Subcutaneous abdominal adipose tissue (tissue), 5 donors: ENCODE measurements around the gene SELP.

Source experiments
- H3K27ac ChIP-seq: one replicate; pipeline ENCODE4 v1.7.0; 2013; ENCODE audit warnings: low read depth, mild to moderate bottlenecking, inconsistent platforms, low read length, moderate library complexity
- H3K27me3 ChIP-seq, 5 donors: one replicate each; pipeline ENCODE4 v1.7.0; 2013; ENCODE audit warnings: low read length in 5 of 5, inconsistent platforms in 1 of 5; ENCODE audit not compliant: control insufficient read depth in 5 of 5, insufficient read depth in 4 of 5
- H3K36me3 ChIP-seq, 5 donors: one replicate each; pipeline ENCODE4 v1.7.0; 2013; ENCODE audit warnings: low read length in 5 of 5; ENCODE audit not compliant: control insufficient read depth in 5 of 5, insufficient read depth in 5 of 5
- H3K4me1 ChIP-seq, 5 donors: one replicate each; pipeline ENCODE4 v1.7.0; 2013; ENCODE audit warnings: low read length in 5 of 5, mild to moderate bottlenecking in 3 of 5, moderate library complexity in 1 of 5; ENCODE audit not compliant: control insufficient read depth in 5 of 5, insufficient read depth in 5 of 5
- H3K4me3 ChIP-seq, 5 donors: one replicate each; pipeline ENCODE4 v1.7.0; 2013; ENCODE audit warnings: low read length in 5 of 5, low read depth in 1 of 5
- H3K9ac ChIP-seq, 5 donors: one replicate each; pipeline ENCODE4 v1.7.0; 2013; ENCODE audit warnings: low read length in 5 of 5, mild to moderate bottlenecking in 4 of 5, moderate library complexity in 3 of 5
- H3K9me3 ChIP-seq, 5 donors: one replicate each; pipeline ENCODE4 v1.7.0; 2013; ENCODE audit warnings: low read length in 5 of 5; ENCODE audit not compliant: control insufficient read depth in 5 of 5
- donor health status: healthy.
- donor health status: healthy.
- donor health status: healthy.
- donor health status: healthy.
- donor health status: healthy.

SELP gene

DNA sequence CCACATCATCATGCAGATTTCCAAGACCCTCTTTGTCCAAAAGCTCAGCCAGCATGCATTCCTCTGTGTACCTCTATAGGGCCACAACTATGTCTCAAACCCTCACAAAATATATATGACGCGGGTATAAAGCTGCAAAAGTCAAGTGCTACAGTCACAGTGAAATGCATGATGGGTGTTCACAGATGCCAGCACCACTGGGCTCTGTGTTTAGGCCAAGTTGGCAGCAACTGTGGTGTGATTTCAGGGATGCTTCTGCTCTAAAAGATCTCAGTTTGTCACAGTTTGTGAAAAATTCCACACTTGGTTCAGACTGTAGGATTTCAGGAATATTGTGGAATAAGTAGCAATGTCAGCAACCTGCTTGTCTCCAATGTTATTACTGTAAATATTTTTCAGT is 23.9 kb upstream of the SELP start:
- Histone ChIP-seq H3K4me1 (no peaks in the 10 kb centered on the region), H3K27me3 (peaks cover 0 to 4% (median 0%) of the 10 kb centered on the region in 5 donors)

DNA sequence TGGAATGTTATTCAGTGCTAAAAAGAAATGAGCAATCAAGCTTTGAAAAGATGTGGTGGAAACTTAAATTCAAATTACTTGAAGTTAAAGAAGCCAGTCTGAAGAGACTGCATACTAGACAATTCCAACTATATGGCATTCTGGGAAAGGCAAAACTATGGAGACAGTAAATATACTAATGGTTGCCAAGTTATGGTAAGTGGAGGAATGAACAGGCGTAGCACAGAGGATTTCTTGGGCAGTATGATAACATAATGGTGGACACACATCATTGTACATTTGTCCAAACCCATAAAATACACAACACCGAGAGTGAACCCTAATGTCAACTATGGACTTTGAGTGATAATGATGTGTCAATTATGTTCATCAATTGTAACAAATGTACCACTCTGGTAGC is 21.1 kb upstream of the SELP start:
- H3K27ac ChIP-seq: no peak overlapping the region
- H3K36me3 ChIP-seq: no peaks in the 10 kb centered on the region
- no peaks in the 10 kb centered on the region for H3K4me1 ChIP-seq
- H3K9me3 ChIP-seq: no peaks in the 10 kb centered on the region
- H3K9ac ChIP-seq: no peak overlapping the region
- no peak overlapping the region for H3K4me3 ChIP-seq
- H3K27me3 ChIP-seq: no peaks in the 10 kb centered on the region

More for the DNA sequence above, 23.9 kb upstream of the SELP start:
- Histone ChIP-seq H3K9me3 (no peaks in the 10 kb centered on the region), H3K9ac (no peak overlapping the region), H3K36me3 (no peaks in the 10 kb centered on the region), H3K27ac (no peak overlapping the region), H3K4me3 (no peak overlapping the region)

DNA sequence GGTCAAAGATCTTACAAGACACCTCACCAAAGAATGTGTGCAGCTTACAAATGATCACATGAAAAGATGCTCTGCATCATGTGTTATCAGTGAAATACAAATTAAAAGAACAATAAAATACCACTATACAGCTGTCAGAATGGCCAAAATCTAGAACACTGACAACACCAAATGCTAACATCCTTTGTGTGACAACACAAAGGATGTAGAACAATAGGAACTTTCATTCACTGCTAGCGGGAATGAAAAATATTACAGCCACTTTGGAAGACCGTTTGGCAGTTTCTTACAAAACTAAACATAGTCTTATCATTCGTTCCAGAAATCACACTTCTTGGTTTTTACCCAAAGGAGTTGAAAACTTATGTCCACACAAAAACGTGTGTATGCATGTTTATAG is 20.6 kb upstream of the SELP start:
- Histone ChIP-seq H3K27me3 (peaks cover 0 to under 1% (median 0%) of the 10 kb centered on the region in 5 donors), H3K4me1 (no peaks in the 10 kb centered on the region), H3K27ac (no peak overlapping the region), H3K36me3 (no peaks in the 10 kb centered on the region), H3K9ac (no peak overlapping the region), H3K9me3 (no peaks in the 10 kb centered on the region), H3K4me3 (no peak overlapping the region)

DNA sequence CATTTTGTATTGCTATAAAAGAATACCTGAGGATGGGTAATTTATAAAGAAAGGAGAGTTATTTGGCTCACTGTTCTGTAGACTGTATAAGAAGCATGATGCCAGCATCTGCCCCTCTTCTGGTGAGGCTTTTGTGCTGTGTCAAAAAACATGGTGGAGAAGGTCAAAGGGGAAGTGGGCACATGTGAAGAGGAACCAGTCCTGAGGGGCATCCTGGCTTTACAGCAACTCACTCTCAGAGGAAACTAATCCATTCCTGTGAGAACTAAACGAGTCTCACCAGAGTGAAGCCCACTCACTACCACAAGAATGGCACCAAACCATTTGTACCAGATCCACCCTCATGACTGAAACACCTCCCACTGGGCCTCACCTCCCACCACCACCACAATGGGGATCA is 18.8 kb upstream of the SELP start:
- Histone ChIP-seq H3K36me3 (no peaks in the 10 kb centered on the region), H3K4me3 (no peak overlapping the region), H3K9ac (no peak overlapping the region), H3K4me1 (no peaks in the 10 kb centered on the region), H3K9me3 (no peaks in the 10 kb centered on the region), H3K27ac (no peak overlapping the region), H3K27me3 (peaks cover 0 to 4% (median 0%) of the 10 kb centered on the region in 5 donors)

DNA sequence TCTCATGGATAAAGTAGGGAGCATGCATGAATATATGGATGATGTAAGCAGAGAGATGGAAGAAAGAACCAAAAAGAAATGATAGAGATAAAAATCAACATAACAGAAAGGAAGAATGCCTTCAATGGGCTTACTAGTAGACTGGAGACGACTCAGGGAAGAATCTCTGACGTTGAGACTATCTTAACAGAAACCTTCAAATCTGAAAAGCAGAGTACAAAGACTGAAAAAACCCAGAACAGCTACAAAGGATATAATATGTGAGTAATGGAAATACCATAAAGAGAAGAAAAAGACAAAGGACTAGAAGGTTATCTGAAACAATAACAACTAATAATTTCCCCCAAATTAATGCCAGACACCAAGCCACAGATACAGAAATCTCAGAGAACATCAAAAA is 18.3 kb upstream of the SELP start:
- peaks cover 0 to 4% (median 0%) of the 10 kb centered on the region in 5 donors for H3K27me3 ChIP-seq
- no peak overlapping the region for H3K4me3 ChIP-seq
- no peak overlapping the region for H3K9ac ChIP-seq
- no peaks in the 10 kb centered on the region for H3K4me1 ChIP-seq
- no peak overlapping the region for H3K27ac ChIP-seq
- no peaks in the 10 kb centered on the region for H3K9me3 ChIP-seq
- H3K36me3 ChIP-seq: no peaks in the 10 kb centered on the region

DNA sequence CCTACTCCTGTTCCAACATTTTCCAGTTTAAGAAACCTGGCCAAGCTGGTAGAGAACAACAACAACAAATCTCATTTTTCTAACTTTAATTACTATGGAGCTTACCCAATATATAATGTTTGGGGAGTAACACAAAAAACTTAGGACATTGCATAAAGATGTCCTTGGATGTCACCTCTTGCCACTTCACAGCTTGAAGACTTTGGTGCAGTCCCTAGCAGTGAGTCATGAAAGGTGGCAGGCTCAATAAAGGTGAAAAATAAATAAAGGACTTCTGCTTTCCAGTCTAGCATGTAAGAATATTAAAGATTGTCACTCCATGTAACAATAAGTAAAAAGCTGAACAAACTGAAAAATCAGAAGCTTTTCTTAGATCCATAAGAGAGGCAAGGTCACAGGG is 17.6 kb upstream of the SELP start:
- H3K27ac ChIP-seq: no peak overlapping the region
- H3K9ac ChIP-seq: no peak overlapping the region
- H3K4me3 ChIP-seq: no peak overlapping the region
- H3K4me1 ChIP-seq: no peaks in the 10 kb centered on the region
- no peaks in the 10 kb centered on the region for H3K36me3 ChIP-seq
- peaks cover 0 to 4% (median 0%) of the 10 kb centered on the region in 5 donors for H3K27me3 ChIP-seq
- H3K9me3 ChIP-seq: no peaks in the 10 kb centered on the region

DNA sequence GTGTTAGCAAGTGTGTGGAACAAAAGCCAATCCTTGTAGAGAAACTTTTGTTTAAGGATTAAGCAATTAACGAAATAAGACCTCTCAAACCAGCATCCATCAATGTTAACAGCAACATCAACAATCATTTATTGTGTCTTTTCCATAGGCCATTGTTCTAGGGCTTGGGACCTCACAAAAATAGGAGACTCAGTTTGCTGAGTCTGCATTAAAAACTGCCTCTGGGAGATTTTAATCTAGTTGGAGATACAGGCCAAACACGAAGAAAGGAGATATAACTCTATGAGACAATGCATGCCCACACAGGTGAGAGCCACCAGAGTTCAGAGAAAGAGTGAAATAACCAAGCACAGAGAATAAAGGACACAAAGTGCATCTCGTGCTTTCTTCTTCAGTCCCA is 14.4 kb upstream of the SELP start:
- no peak overlapping the region for H3K27ac ChIP-seq
- no peaks in the 10 kb centered on the region for H3K36me3 ChIP-seq
- H3K4me1 ChIP-seq: no peaks in the 10 kb centered on the region
- no peaks in the 10 kb centered on the region for H3K9me3 ChIP-seq
- no peak overlapping the region for H3K4me3 ChIP-seq
- H3K27me3 ChIP-seq: peaks cover 0 to 4% (median 0%) of the 10 kb centered on the region in 5 donors
- H3K9ac ChIP-seq: no peak overlapping the region

DNA sequence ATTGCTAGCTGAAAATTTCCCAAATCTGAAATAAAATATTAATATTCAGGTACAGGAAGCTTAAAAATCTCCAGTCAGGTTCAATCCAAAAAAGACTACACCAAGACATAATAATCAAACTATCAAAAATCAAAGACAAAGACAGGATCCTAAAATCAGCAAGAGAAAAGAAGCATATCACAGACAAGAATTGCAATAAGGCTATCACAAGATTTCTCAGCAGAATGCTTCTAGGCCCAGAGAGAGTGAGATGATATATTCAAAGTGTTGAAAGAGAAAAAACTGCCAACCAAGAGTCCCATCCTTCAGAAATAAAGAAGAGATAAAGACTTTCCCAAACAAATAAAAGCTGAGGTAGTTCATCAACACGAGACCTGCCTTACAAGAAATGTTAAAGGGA is 5.0 kb upstream of the SELP start:
- H3K27ac ChIP-seq: no peak overlapping the region
- H3K4me1 ChIP-seq: no peaks in the 10 kb centered on the region
- H3K27me3 ChIP-seq: peaks cover 0 to 6% (median 2%) of the 10 kb centered on the region in 5 donors
- H3K9me3 ChIP-seq: peaks cover 13 to 34% (median 25%) of the 10 kb centered on the region in 5 donors
- no peak overlapping the region for H3K4me3 ChIP-seq
- H3K36me3 ChIP-seq: no peaks in the 10 kb centered on the region
- no peak overlapping the region for H3K9ac ChIP-seq

DNA sequence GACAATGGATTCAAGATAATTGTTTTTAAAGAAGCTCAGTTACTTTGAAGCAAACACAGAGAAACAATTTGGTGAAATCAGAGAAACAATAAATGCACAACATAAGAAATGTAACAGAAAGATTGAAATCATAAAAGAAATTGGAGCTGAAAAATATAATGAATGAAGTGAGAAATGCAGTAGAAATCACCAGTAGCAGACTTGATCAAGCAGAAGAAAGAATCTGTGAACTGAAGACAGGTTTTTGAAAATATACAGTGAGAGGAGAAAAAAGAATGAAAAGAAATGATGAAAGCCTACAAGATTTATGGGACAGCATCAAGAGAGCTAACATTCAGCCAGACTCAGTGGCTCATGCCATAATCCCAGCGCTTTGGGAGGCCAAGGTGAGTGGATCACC is 4.2 kb upstream of the SELP start:
- Histone ChIP-seq H3K4me1 (no peaks in the 10 kb centered on the region), H3K36me3 (no peaks in the 10 kb centered on the region), H3K9me3 (peaks cover 13 to 34% (median 25%) of the 10 kb centered on the region in 5 donors), H3K27ac (no peak overlapping the region), H3K27me3 (peaks cover 0 to 6% (median 2%) of the 10 kb centered on the region in 5 donors), H3K9ac (no peak overlapping the region), H3K4me3 (no peak overlapping the region)

DNA sequence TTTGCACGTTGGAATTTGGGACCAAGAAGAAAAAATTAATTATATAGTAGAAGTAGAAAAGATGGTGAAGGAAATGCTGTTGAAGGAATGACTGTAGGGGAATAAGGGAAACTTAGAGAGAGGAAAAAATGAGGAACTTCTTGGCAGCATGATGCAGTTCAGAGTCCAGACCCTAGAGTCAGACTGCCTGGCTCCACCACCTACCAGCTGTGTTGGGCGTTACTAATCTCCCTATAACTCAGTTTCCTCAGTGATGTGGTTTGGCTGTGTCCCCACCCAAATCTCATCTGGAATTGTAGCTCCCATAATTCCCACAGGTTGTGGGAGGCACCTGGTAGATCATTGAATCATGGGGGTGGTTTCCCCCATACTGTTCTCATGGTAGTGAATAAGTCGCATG is 1.3 kb upstream of the SELP start:
- Histone ChIP-seq H3K36me3 (no peaks in the 10 kb centered on the region), H3K9me3 (peaks cover 8 to 30% (median 25%) of the 10 kb centered on the region in 5 donors), H3K9ac (no peak overlapping the region), H3K4me1 (no peaks in the 10 kb centered on the region), H3K27ac (no peak overlapping the region), H3K27me3 (peaks cover 0 to 6% (median 2%) of the 10 kb centered on the region in 5 donors), H3K4me3 (no peak overlapping the region)

DNA sequence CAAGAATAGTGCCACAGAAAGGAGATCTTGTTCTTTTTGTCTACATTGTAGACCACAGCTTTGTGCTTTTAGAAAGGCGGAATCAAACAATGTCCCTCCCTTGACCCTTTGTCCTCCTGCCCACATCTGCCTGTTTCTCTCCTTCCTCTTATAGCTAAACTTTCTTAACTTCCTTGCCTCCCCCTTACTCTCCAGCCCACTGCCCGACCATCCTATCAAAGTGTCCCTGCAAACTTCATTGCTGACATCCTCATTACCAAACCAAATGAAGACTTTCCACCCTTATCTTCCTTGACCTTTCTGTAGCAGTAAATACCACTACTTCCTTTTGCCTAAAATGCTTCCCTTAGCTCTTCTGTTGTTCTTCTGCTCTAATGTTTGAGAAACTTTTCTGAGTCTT is 5.0 kb downstream of the SELP start:
- Histone ChIP-seq H3K36me3 (no peaks in the 10 kb centered on the region), H3K9me3 (no peaks in the 10 kb centered on the region), H3K27ac (no peak overlapping the region), H3K4me1 (no peaks in the 10 kb centered on the region), H3K4me3 (no peak overlapping the region), H3K27me3 (peaks cover 0 to 4% (median 0%) of the 10 kb centered on the region in 5 donors), H3K9ac (no peak overlapping the region)
